SIG-M5 (cell line): ENCODE measurements around the gene FAM222A.

Source experiments
- DNase-seq: peaks from one replicate; lab custom pipeline; 2025; lab: John Stamatoyannopoulos, UW

Gene FAM222A

GRCh38 chr12:109725321-109726105 is 11.9 kb downstream of the FAM222A start:
- no peak for DNase-seq

- DNase-seq = no peak
Observed at GRCh38 chr12:109726106-109726497, 12.5 kb downstream of the FAM222A start.

- no peak for DNase-seq
Observed at GRCh38 chr12:109726511-109727038, 12.9 kb downstream of the FAM222A start.

- DNase-seq = no peak
Observed at GRCh38 chr12:109727039-109727723, 13.6 kb downstream of the FAM222A start.

- no peak for DNase-seq
Observed at GRCh38 chr12:109727746-109728726, 14.4 kb downstream of the FAM222A start.

- no peak for DNase-seq
Observed at GRCh38 chr12:109728921-109729320, 15.3 kb downstream of the FAM222A start.

- no peak for DNase-seq
Observed at GRCh38 chr12:109729371-109729781, 15.8 kb downstream of the FAM222A start.

GRCh38 chr12:109729801-109730200 is 16.2 kb downstream of the FAM222A start:
- no peak for DNase-seq

- no peak for DNase-seq
Observed at GRCh38 chr12:109730306-109731145, 16.9 kb downstream of the FAM222A start.

GRCh38 chr12:109731231-109731731 is 17.7 kb downstream of the FAM222A start:
- no peak for DNase-seq

GRCh38 chr12:109731806-109732205 is 18.2 kb downstream of the FAM222A start:
- DNase-seq = no peak

GRCh38 chr12:109732321-109733305 is 19.0 kb downstream of the FAM222A start:
- no peak for DNase-seq

GRCh38 chr12:109734219-109735000 is 20.8 kb downstream of the FAM222A start:
- DNase-seq = no peak

GRCh38 chr12:109735051-109735521 is 21.5 kb downstream of the FAM222A start:
- no peak for DNase-seq

GRCh38 chr12:109735825-109736551 is 22.4 kb downstream of the FAM222A start:
- DNase-seq = no peak

- no peak for DNase-seq
Observed at GRCh38 chr12:109736552-109737108, 23.0 kb downstream of the FAM222A start.

GRCh38 chr12:109737126-109737525 is 23.5 kb downstream of the FAM222A start:
- no peak for DNase-seq

GRCh38 chr12:109737631-109738030 is 24.0 kb downstream of the FAM222A start:
- no peak for DNase-seq
